OCI-LY3 (cell line): ENCODE results near the gene MRPS18B.

Experiments used
- EZH2phosphoT487 ChIP-seq: fragments of 200-600 bp; shearing (Covaris generic); IDR thresholded peaks from 2 replicates; pipeline ENCODE4 v1.6.1; 2018; ENCODE audit warnings: antibody characterized with exemption, mixed run types, low read depth
- TF ChIP-seq, protein P1 (sequence below): fragments of 200-600, 300-600 bp; sonication (generic); IDR thresholded peaks from 2 replicates; pipeline ENCODE4 v1.5.1; 2014; ENCODE audit warnings: antibody characterized with exemption, low read length, low read depth

DNA sequence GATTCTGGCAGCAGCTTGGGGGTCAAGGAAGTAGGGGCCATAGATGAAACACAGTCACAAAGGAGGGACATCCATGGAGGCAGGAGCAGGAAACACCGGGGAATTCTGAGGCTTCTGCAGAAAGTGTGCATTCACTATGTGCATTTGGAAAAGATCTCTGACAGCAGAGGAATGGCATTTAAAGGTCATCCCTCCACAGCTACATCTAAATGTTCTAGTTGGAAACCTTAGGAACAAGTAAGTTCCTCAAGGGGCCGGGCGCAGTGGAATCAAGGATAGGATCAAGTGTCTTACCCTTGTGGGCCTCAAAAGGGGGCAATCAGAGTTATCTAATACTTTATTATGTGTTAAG is 38.1 kb downstream of the MRPS18B start:
- TF ChIP-seq, protein P1, sequence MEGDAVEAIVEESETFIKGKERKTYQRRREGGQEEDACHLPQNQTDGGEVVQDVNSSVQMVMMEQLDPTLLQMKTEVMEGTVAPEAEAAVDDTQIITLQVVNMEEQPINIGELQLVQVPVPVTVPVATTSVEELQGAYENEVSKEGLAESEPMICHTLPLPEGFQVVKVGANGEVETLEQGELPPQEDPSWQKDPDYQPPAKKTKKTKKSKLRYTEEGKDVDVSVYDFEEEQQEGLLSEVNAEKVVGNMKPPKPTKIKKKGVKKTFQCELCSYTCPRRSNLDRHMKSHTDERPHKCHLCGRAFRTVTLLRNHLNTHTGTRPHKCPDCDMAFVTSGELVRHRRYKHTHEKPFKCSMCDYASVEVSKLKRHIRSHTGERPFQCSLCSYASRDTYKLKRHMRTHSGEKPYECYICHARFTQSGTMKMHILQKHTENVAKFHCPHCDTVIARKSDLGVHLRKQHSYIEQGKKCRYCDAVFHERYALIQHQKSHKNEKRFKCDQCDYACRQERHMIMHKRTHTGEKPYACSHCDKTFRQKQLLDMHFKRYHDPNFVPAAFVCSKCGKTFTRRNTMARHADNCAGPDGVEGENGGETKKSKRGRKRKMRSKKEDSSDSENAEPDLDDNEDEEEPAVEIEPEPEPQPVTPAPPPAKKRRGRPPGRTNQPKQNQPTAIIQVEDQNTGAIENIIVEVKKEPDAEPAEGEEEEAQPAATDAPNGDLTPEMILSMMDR = no peak
- no peak for TF ChIP-seq EZH2phosphoT487
